LNCaP clone FGC (cell line): ENCODE data around the gene ATP1B3.
"Not testable (repeated sequence)": the region's sequence is repeated elsewhere in the genome, so short reads cannot be mapped to it uniquely, and the experiment has no call there.

Source experiments
- DNase-seq: peaks from one replicate; pipeline ENCODE4 v3.0.0-alpha.2; 2011; ENCODE audit warnings: low read depth
- H3K4me3 ChIP-seq: 2 replicates; pipeline ENCODE4 v1.5.1; 2011; ENCODE audit warnings: mild to moderate bottlenecking, low read depth, low read length, control low read depth
- TF ChIP-seq, protein P1 (sequence below): IDR thresholded peaks from 2 replicates; pipeline ENCODE4 v1.5.1; 2012; ENCODE audit warnings: mild to moderate bottlenecking; ENCODE audit not compliant: control insufficient read depth, insufficient read depth; ENCODE audit errors: extremely low read depth

ATP1B3 gene

DNA sequence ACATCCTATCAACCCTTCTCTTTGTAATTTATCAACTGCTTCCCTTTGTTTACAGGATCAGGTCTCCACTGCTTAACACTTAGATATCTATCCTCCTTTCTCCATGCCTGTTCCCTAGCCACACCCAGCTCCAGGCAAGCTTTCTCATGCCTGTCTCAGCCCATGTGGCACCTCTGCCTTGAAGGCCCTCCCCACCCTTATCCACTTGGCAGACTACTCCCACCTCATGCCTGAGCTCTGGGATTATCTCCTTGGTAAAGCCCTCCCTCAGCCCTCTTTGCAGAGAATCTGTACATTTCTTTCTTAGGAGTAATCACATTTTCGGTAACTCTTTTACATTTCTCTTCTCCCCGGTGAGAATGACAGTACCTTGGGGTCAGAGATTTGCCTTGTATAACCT is 96.0 kb downstream of the ATP1B3 start:
- no peak for DNase-seq
- TF ChIP-seq, protein P1, sequence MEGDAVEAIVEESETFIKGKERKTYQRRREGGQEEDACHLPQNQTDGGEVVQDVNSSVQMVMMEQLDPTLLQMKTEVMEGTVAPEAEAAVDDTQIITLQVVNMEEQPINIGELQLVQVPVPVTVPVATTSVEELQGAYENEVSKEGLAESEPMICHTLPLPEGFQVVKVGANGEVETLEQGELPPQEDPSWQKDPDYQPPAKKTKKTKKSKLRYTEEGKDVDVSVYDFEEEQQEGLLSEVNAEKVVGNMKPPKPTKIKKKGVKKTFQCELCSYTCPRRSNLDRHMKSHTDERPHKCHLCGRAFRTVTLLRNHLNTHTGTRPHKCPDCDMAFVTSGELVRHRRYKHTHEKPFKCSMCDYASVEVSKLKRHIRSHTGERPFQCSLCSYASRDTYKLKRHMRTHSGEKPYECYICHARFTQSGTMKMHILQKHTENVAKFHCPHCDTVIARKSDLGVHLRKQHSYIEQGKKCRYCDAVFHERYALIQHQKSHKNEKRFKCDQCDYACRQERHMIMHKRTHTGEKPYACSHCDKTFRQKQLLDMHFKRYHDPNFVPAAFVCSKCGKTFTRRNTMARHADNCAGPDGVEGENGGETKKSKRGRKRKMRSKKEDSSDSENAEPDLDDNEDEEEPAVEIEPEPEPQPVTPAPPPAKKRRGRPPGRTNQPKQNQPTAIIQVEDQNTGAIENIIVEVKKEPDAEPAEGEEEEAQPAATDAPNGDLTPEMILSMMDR = no peak

DNA sequence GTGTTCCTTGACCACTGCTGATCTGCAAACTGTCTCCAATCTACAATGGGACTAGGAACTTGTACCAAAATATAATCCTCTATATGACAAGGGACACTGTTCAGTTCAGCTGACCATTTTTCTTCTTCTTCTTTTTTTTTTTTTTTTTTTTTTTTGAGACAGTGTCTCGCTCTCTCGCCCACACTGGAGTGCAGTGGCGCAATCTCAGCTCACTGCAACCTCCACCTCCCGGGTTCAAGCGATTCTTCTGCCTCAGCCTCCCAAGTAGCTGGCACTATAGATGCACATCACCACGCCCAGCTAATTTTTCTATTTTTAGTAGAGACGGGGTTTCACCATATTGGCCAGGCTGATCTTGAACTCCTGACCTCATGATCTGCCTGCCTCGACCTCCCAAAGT is 98.3 kb downstream of the ATP1B3 start:
- not testable (repeated sequence) for DNase-seq, H3K4me3 ChIP-seq

More for the DNA sequence above, 96.0 kb downstream of the ATP1B3 start:
- no peak overlapping the region for H3K4me3 ChIP-seq
